ENCODE data around the gene DPEP1. TPM values are rescaled to one million over a fixed set of nuclear protein-coding genes. Genes with fewer than 3 reads are reported as not detected.

Gene DPEP1
- polyA plus RNA-seq, 1 donor (not counting 4 experiments of a cell fraction or from before 2014, with no cell fraction given): 0.13 TPM

- TF ChIP-seq EZH2 (IDR thresholded peaks at IDR 0.05; ENCODE audit: low read length) (no peak), CTCF (optimal IDR thresholded peaks at IDR 0.05 in 1 of 3, IDR thresholded peaks at IDR 0.05 in 1 of 3, conservative IDR thresholded peaks at IDR 0.05 in 1 of 3; ENCODE audit: extremely low read depth in 1 of 3, insufficient read depth in 2 of 3, low read length in 3 of 3) (no peak)
- no peaks in the 10 kb centered on the region for H3K9me1 ChIP-seq (ENCODE audit: control insufficient read depth, extremely low read depth, insufficient read depth, low read length)
- no peaks in the 10 kb centered on the region for H3K9me3 ChIP-seq (ENCODE audit: control insufficient read depth, low read depth, low read length)
- FAIRE-seq (no peak), DNase-seq (ENCODE audit: low read depth, low spot score) (no peak)
- no peaks in the 10 kb centered on the region for H4K20me1 ChIP-seq (ENCODE audit: control insufficient read depth, extremely low read depth, insufficient read depth, low read length)
- H3K79me2 ChIP-seq (ENCODE audit: control insufficient read depth, insufficient read depth, low read length): no peaks in the 10 kb centered on the region
- no peak overlapping the region for H3K27ac ChIP-seq (ENCODE audit: control insufficient read depth, insufficient read depth, low read length)
- H2AFZ ChIP-seq (ENCODE audit: control insufficient read depth, low read length): no peak overlapping the region
- H3K27me3 ChIP-seq (ENCODE audit: control insufficient read depth, extremely low read depth, insufficient read depth, low read length): peaks cover 26% of the 10 kb centered on the region
- no peak overlapping the region for H3K4me2 ChIP-seq (ENCODE audit: control insufficient read depth, extremely low read depth, insufficient read depth, low read depth, low read length)
- H3K36me3 ChIP-seq (ENCODE audit: control insufficient read depth in 2 of 2, extremely low read depth in 1 of 2, insufficient read depth in 2 of 2, low read length in 2 of 2): no peaks in the 10 kb centered on the region
- H3K9ac ChIP-seq (ENCODE audit: control insufficient read depth, extremely low read depth, insufficient read depth, low read length): no peak overlapping the region
- peaks cover 5% of the 10 kb centered on the region for H3K4me1 ChIP-seq (ENCODE audit: control insufficient read depth, extremely low read depth, insufficient read depth, low read length)
- H3K4me3 ChIP-seq (ENCODE audit: control insufficient read depth in 2 of 3, extremely low read depth in 1 of 3, insufficient read depth in 2 of 3, low read depth in 1 of 3, low read length in 3 of 3): no peak overlapping the region
- dilution Hi-C loops (cut with MboI; ENCODE audit: extremely low pct_ligation_motif_present, low sequenced_read_pairs): no loop called here
Measured at GRCh38 chr16:89572485-89573205, 40.8 kb upstream of the DPEP1 start.

GRCh38 chr16:89573826-89574680 lies 39.4 kb upstream of the DPEP1 start:
- peaks cover 26% of the 10 kb centered on the region for H3K27me3 ChIP-seq (ENCODE audit: control insufficient read depth, extremely low read depth, insufficient read depth, low read length)
- DNase-seq (ENCODE audit: low read depth, low spot score) (no peak), FAIRE-seq (no peak)
- no peak overlapping the region for H3K9ac ChIP-seq (ENCODE audit: control insufficient read depth, extremely low read depth, insufficient read depth, low read length)
- H3K9me3 ChIP-seq (ENCODE audit: control insufficient read depth, low read depth, low read length): no peaks in the 10 kb centered on the region
- H3K36me3 ChIP-seq (ENCODE audit: control insufficient read depth in 2 of 2, extremely low read depth in 1 of 2, insufficient read depth in 2 of 2, low read length in 2 of 2): no peaks in the 10 kb centered on the region
- no peaks in the 10 kb centered on the region for H4K20me1 ChIP-seq (ENCODE audit: control insufficient read depth, extremely low read depth, insufficient read depth, low read length)
- no peak overlapping the region for H3K4me3 ChIP-seq (ENCODE audit: control insufficient read depth in 2 of 3, extremely low read depth in 1 of 3, insufficient read depth in 2 of 3, low read depth in 1 of 3, low read length in 3 of 3)
- TF ChIP-seq CTCF (optimal IDR thresholded peaks at IDR 0.05 in 1 of 3, IDR thresholded peaks at IDR 0.05 in 1 of 3, conservative IDR thresholded peaks at IDR 0.05 in 1 of 3; ENCODE audit: extremely low read depth in 1 of 3, insufficient read depth in 2 of 3, low read length in 3 of 3) (no peak), EZH2 (IDR thresholded peaks at IDR 0.05; ENCODE audit: low read length) (no peak)
- H3K4me1 ChIP-seq (ENCODE audit: control insufficient read depth, extremely low read depth, insufficient read depth, low read length): peaks cover 5% of the 10 kb centered on the region
- no peak overlapping the region for H3K4me2 ChIP-seq (ENCODE audit: control insufficient read depth, extremely low read depth, insufficient read depth, low read depth, low read length)
- no peak overlapping the region for H3K27ac ChIP-seq (ENCODE audit: control insufficient read depth, insufficient read depth, low read length)
- dilution Hi-C loops (cut with MboI; ENCODE audit: extremely low pct_ligation_motif_present, low sequenced_read_pairs): no loop called here
- H3K9me1 ChIP-seq (ENCODE audit: control insufficient read depth, extremely low read depth, insufficient read depth, low read length): no peaks in the 10 kb centered on the region
- peak overlapping the region; percentile 44 for H2AFZ ChIP-seq (ENCODE audit: control insufficient read depth, low read length)
- H3K79me2 ChIP-seq (ENCODE audit: control insufficient read depth, insufficient read depth, low read length): no peaks in the 10 kb centered on the region

All from keratinocyte (primary cell).